GM23338 (cell line): ENCODE measurements around the gene UBASH3B. TPM values are rescaled to one million over a fixed set of nuclear protein-coding genes. Genes with fewer than 3 reads are reported as not detected.

ENCODE experiments used
- ATAC-seq: fragments of 200-7000 bp; cut with Tn5 transposase; 3 replicates; pipeline ENCODE4 v1.9.1; 2020
- DNase-seq: peaks from one replicate; pipeline ENCODE4 v3.0.0-alpha.2; 2015; ENCODE audit warnings: low spot score
- H2AFZ ChIP-seq: fragments of 200-600 bp; sonication (generic); 2 replicates; pipeline ENCODE4 v1.8.0; 2016; ENCODE audit warnings: antibody characterized with exemption, mild to moderate bottlenecking, moderate library complexity
- H3F3A ChIP-seq: fragments of 200-600 bp; sonication (generic); replicated peaks from 2 replicates; pipeline ENCODE4 v1.8.0; 2017; ENCODE audit warnings: antibody characterized with exemption, mixed run types, low read depth
- H3K27ac ChIP-seq: fragments of 200-600 bp; sonication (generic); 2 replicates; pipeline ENCODE4 v1.6.1; 2016; ENCODE audit warnings: low read depth
- H3K27me3 ChIP-seq: fragments of 200-600 bp; sonication (generic); 2 replicates; pipeline ENCODE4 v1.8.0; 2016; ENCODE audit warnings: mild to moderate bottlenecking, mixed run types, moderate library complexity; ENCODE audit not compliant: insufficient read depth
- H3K36me3 ChIP-seq: fragments of 200-600 bp; sonication (generic); 2 replicates; pipeline ENCODE4 v1.8.0; 2016; ENCODE audit warnings: mild to moderate bottlenecking; ENCODE audit not compliant: insufficient read depth
- H3K4me1 ChIP-seq: fragments of 200-600 bp; sonication (generic); 2 replicates; pipeline ENCODE4 v1.8.0; 2016; ENCODE audit warnings: mild to moderate bottlenecking, moderate library complexity; ENCODE audit not compliant: insufficient read depth
- H3K4me2 ChIP-seq: fragments of 200-600 bp; sonication (generic); 2 replicates; pipeline ENCODE4 v1.7.1; 2017; ENCODE audit warnings: mixed run types
- H3K4me3 ChIP-seq: fragments of 200-600 bp; sonication (generic); 2 replicates; pipeline ENCODE4 v1.6.1; 2016; ENCODE audit warnings: mixed run types
- H3K79me2 ChIP-seq: fragments of 200-600 bp; sonication (generic); replicated peaks from 2 replicates; pipeline ENCODE4 v1.8.0; 2017; ENCODE audit warnings: mild to moderate bottlenecking; ENCODE audit not compliant: insufficient read depth
- H3K9me2 ChIP-seq: fragments of 200-600 bp; sonication (generic); 2 replicates; pipeline ENCODE4 v1.8.0; 2017; ENCODE audit not compliant: insufficient read depth
- H4K20me1 ChIP-seq: fragments of 200-600 bp; sonication (generic); replicated peaks from 2 replicates; pipeline ENCODE4 v1.8.0; 2017; ENCODE audit warnings: mild to moderate bottlenecking; ENCODE audit not compliant: insufficient read depth
- H3K27ac Mint-ChIP-seq: 2 replicates; pipeline ENCODE4 v1.8.0; 2020; ENCODE audit warnings: inconsistent platforms, mild to moderate bottlenecking, moderate library complexity, mixed read lengths
- H3K27me3 Mint-ChIP-seq: 3 replicates; pipeline ENCODE4 v1.8.0; 2022; ENCODE audit warnings: low read depth, mild to moderate bottlenecking, moderate library complexity, mixed read lengths, inconsistent platforms; ENCODE audit not compliant: insufficient read depth, poor library complexity
- H3K36me3 Mint-ChIP-seq: 3 replicates; pipeline ENCODE4 v1.8.0; 2021; ENCODE audit warnings: low read depth, mild to moderate bottlenecking, inconsistent platforms, moderate library complexity, mixed read lengths
- H3K4me1 Mint-ChIP-seq: 3 replicates; pipeline ENCODE4 v1.8.0; 2020; ENCODE audit warnings: mild to moderate bottlenecking, inconsistent platforms, mixed read lengths
- H3K4me3 Mint-ChIP-seq: 3 replicates; pipeline ENCODE4 v1.8.0; 2021; ENCODE audit warnings: moderate library complexity, mild to moderate bottlenecking, inconsistent platforms, mixed read lengths
- H3K9me3 Mint-ChIP-seq: 3 replicates; pipeline ENCODE4 v1.8.0; 2020; ENCODE audit warnings: moderate library complexity, mild to moderate bottlenecking, inconsistent platforms, mixed read lengths
- CREB1 ChIP-seq: fragments of 250-450 bp; sonication (Bioruptor Pico); IDR thresholded peaks from 2 replicates; pipeline ENCODE4 v1.5.0; 2020; ENCODE audit warnings: low read depth, mild to moderate bottlenecking, moderate library complexity
- CTCF ChIP-seq, 2 experiments: fragments of 200-600 bp in 1 of 2; sonication (generic) in 1 of 2; conservative IDR thresholded peaks; 2 replicates each; pipeline versions ENCODE4 v1.5.1 to v1.6.1; 2016 to 2017; ENCODE audit warnings: antibody characterized with exemption in 2 of 2, low read depth in 2 of 2, mild to moderate bottlenecking in 2 of 2, moderate library complexity in 1 of 2
- EZH2 ChIP-seq: fragments of 200-600 bp; sonication (generic); IDR thresholded peaks from one replicate; pipeline ENCODE4 v1.8.0; 2017; ENCODE audit warnings: antibody characterized with exemption, mild to moderate bottlenecking, low read depth; ENCODE audit not compliant: unreplicated experiment
- EZH2phosphoT487 ChIP-seq: fragments of 200-600 bp; sonication (generic); IDR thresholded peaks from one replicate; pipeline ENCODE4 v1.8.1; 2018; ENCODE audit warnings: antibody characterized with exemption; ENCODE audit not compliant: unreplicated experiment
- NANOG ChIP-seq: IDR thresholded peaks from 2 replicates; pipeline ENCODE4 v1.6.1; 2016; ENCODE audit warnings: antibody characterized with exemption, borderline replicate concordance
- POLR2AphosphoS5 ChIP-seq: IDR thresholded peaks from 2 replicates; pipeline ENCODE4 v1.6.1; 2016; ENCODE audit warnings: antibody characterized with exemption, low read depth
- REST ChIP-seq: IDR thresholded peaks from one replicate; pipeline ENCODE4 v1.6.1; 2018; ENCODE audit warnings: antibody characterized with exemption; ENCODE audit not compliant: unreplicated experiment
- ZNF114 ChIP-seq: fragments of 250-450 bp; sonication (Bioruptor Pico); IDR thresholded peaks from 2 replicates; pipeline ENCODE4 v1.5.0; 2020; ENCODE audit warnings: mild to moderate bottlenecking, moderate library complexity
- polyA plus RNA-seq: library from polyadenylated mRNA; unstranded; fragments of >200 nt; fragmentation: Nextera tagmentation; extraction: Ambion mirVana; gene quantifications from 2 replicates; pipeline ENCODE4 v1.2.1, GENCODE V29; 2016
- total RNA-seq: library from RNA; depleted of rRNA; stranded (reverse); fragments of >200 nt; shearing (Covaris generic); gene quantifications from 2 replicates; pipeline ENCODE4 v1.2.3, GENCODE V29; 2014

Gene UBASH3B
- total and polyA plus RNA-seq, 2 experiments from 2014 or later = 2.1 to 12.0 TPM

GRCh38 chr11:122690801-122691548, 35.5 kb downstream of the UBASH3B start:
- Histone ChIP-seq H3K27ac (peak overlapping the region; percentile 34; the same call in 1 of the 2 replicates), H4K20me1 (no peaks in the 10 kb centered on the region), H3K4me1 (peaks cover 19% of the 10 kb centered on the region; the same call in 1 of the 2 replicates), H3K4me2 (no peak overlapping the region), H3F3A (no peaks in the 10 kb centered on the region), H3K9me2 (no peaks in the 10 kb centered on the region), H3K4me3 (no peak overlapping the region), H3K36me3 (no peaks in the 10 kb centered on the region), H3K79me2 (no peaks in the 10 kb centered on the region), H2AFZ (no peak overlapping the region), H3K27me3 (no peaks in the 10 kb centered on the region)
- DNase-seq = peak; percentile 35
- Mint-ChIP-seq H3K27me3 (peaks cover 3% of the 10 kb centered on the region), H3K4me3 (no peak overlapping the region), H3K4me1 (peaks cover 21% of the 10 kb centered on the region), H3K9me3 (no peaks in the 10 kb centered on the region), H3K36me3 (no peaks in the 10 kb centered on the region), H3K27ac (peak overlapping the region; percentile 67; the same call in 1 of the 2 replicates)
- TF ChIP-seq EZH2phosphoT487 (no peak), CTCF (conservative IDR thresholded peaks at IDR 0.05; ENCODE audit: low read depth in 2 of 2) (no peak), NANOG (no peak), EZH2 (no peak)
- ATAC-seq = peak; percentile 51

- Histone ChIP-seq H3F3A (no peaks in the 10 kb centered on the region), H3K4me2 (no peak overlapping the region), H3K4me1 (peaks cover 19% of the 10 kb centered on the region; the same call in 1 of the 2 replicates), H3K4me3 (no peak overlapping the region), H3K36me3 (no peaks in the 10 kb centered on the region), H3K79me2 (no peaks in the 10 kb centered on the region), H3K9me2 (no peaks in the 10 kb centered on the region), H4K20me1 (no peaks in the 10 kb centered on the region), H2AFZ (no peak overlapping the region), H3K27me3 (no peaks in the 10 kb centered on the region), H3K27ac (peak overlapping the region; percentile 34; the same call in 1 of the 2 replicates)
- H3K27ac Mint-ChIP-seq = peak overlapping the region; percentile 65; the same call in 1 of the 2 replicates
- H3K36me3 Mint-ChIP-seq = no peaks in the 10 kb centered on the region
- peak; percentile 45 for ATAC-seq
- no peaks in the 10 kb centered on the region for H3K9me3 Mint-ChIP-seq
- peaks cover 3% of the 10 kb centered on the region for H3K27me3 Mint-ChIP-seq
- H3K4me1 Mint-ChIP-seq = peaks cover 21% of the 10 kb centered on the region
- DNase-seq = no peak
- H3K4me3 Mint-ChIP-seq = no peak overlapping the region
- no peak for TF ChIP-seq CREB1 (CRISPR knock-in tag)
- TF ChIP-seq EZH2phosphoT487 = no peak
- no peak for TF ChIP-seq CTCF (conservative IDR thresholded peaks at IDR 0.05; ENCODE audit: low read depth in 2 of 2)
- TF ChIP-seq REST = no peak
- no peak for TF ChIP-seq NANOG
- TF ChIP-seq POLR2AphosphoS5 = no peak
- TF ChIP-seq EZH2 = no peak
- no peak for TF ChIP-seq ZNF114 (CRISPR knock-in tag)
Observed at GRCh38 chr11:122691549-122692150, 36.1 kb downstream of the UBASH3B start.
